Prostate gland (tissue), 1 donor: ENCODE results near the gene PLA2G4E.

Source experiments
- POLR2A ChIP-seq: fragments of 450-650 bp; IDR thresholded peaks from one replicate; pipeline ENCODE4 v1.6.1; 2016; ENCODE audit warnings: antibody characterized with exemption, mild to moderate bottlenecking
- POLR2AphosphoS5 ChIP-seq: sonication (generic); formaldehyde crosslinking; IDR thresholded peaks from one replicate; pipeline ENCODE4 v1.6.1; 2017; ENCODE audit warnings: antibody characterized with exemption

GRCh38 chr15:41965441-41966413, 55.1 kb downstream of the PLA2G4E start:
- TF ChIP-seq POLR2AphosphoS5 (no peak), POLR2A (no peak)
